OCI-LY7 (cell line): Measurements from ENCODE around the gene KRTAP5-7. TPM values are rescaled to one million over a fixed set of nuclear protein-coding genes. Genes with fewer than 3 reads are reported as not detected.

Source experiments
- BruUV-seq: library from RNA; stranded (reverse); fragments of 400-500 nt; replicated peaks from 2 replicates; lab custom pipeline; 2021; lab: Mats Ljungman, UMichigan
- CTCF ChIA-PET: fragments of 300-600 bp; sonication (Branson Sonifier 250); formaldehyde crosslinking; loops from one replicate; lab custom pipeline; 2022; ENCODE audit warnings: antibody characterized with exemption; ENCODE audit not compliant: unreplicated experiment; lab: Charles Lee
- POLR2A ChIA-PET: fragments of 300-600 bp; sonication (Branson Sonifier 250); formaldehyde crosslinking; loops from one replicate; lab custom pipeline; 2022; ENCODE audit warnings: antibody characterized with exemption; lab: Charles Lee
- DNase-seq: peaks from one replicate; pipeline ENCODE4 v3.0.0-alpha.2; 2015; ENCODE audit warnings: low spot score
- H2AFZ ChIP-seq: fragments of 200-600 bp; sonication (generic), shearing (Covaris generic); 2 replicates; pipeline ENCODE4 v1.6.1; 2014; ENCODE audit warnings: mild to moderate bottlenecking, antibody characterized with exemption, low read length, moderate library complexity
- H3K27ac ChIP-seq: fragments of 200-600 bp; sonication (generic); 2 replicates; pipeline ENCODE4 v1.5.1; 2014; ENCODE audit warnings: mixed run types, low read depth, mild to moderate bottlenecking, moderate library complexity, low read length, inconsistent platforms; ENCODE audit not compliant: poor library complexity, severe bottlenecking
- H3K36me3 ChIP-seq: fragments of 200-600 bp; sonication (generic); 2 replicates; pipeline ENCODE4 v1.6.1; 2014; ENCODE audit warnings: mild to moderate bottlenecking, antibody characterized with exemption, low read length, moderate library complexity, mixed read lengths; ENCODE audit not compliant: insufficient read depth
- H3K4me1 ChIP-seq: fragments of 200-600 bp; sonication (generic); 2 replicates; pipeline ENCODE4 v1.5.1; 2014; ENCODE audit warnings: mild to moderate bottlenecking, low read length; ENCODE audit not compliant: insufficient read depth, poor library complexity, severe bottlenecking
- H3K4me2 ChIP-seq: fragments of 200-600 bp; sonication (generic); 2 replicates; pipeline ENCODE4 v1.6.1; 2014; ENCODE audit warnings: mild to moderate bottlenecking, low read length
- H3K4me3 ChIP-seq: fragments of 200-600 bp; sonication (generic); 2 replicates; pipeline ENCODE4 v1.5.1; 2014; ENCODE audit warnings: mild to moderate bottlenecking, low read depth, low read length; ENCODE audit not compliant: poor library complexity, severe bottlenecking
- H3K79me2 ChIP-seq: fragments of 200-600 bp; sonication (generic); 2 replicates; pipeline ENCODE4 v1.6.1; 2016; ENCODE audit warnings: low read depth, mild to moderate bottlenecking, low read length, moderate library complexity, mixed read lengths; ENCODE audit not compliant: insufficient read depth
- H3K9me2 ChIP-seq: fragments of 200-600 bp; sonication (generic); 2 replicates; pipeline ENCODE4 v1.6.1; 2016; ENCODE audit warnings: mild to moderate bottlenecking, low read length, mixed read lengths; ENCODE audit not compliant: insufficient read depth
- H3K9me3 ChIP-seq: fragments of 200-600 bp; sonication (generic); 2 replicates; pipeline ENCODE4 v1.6.1; 2014; ENCODE audit warnings: mild to moderate bottlenecking, mixed run types, low read length, mixed read lengths
- H4K20me1 ChIP-seq: fragments of 200-600 bp; sonication (generic); 2 replicates; pipeline ENCODE4 v1.6.1; 2014; ENCODE audit warnings: mild to moderate bottlenecking, antibody characterized with exemption, low read length, moderate library complexity, mixed read lengths; ENCODE audit not compliant: insufficient read depth
- EZH2phosphoT487 ChIP-seq: fragments of 200-600 bp; sonication (generic); IDR thresholded peaks from 2 replicates; pipeline ENCODE4 v1.6.1; 2018; ENCODE audit warnings: low read depth, borderline replicate concordance, mild to moderate bottlenecking, mixed run types, antibody characterized with exemption, low read length, moderate library complexity, mixed read lengths
- intact Hi-C: fragments of 100-400 bp; cut with micrococcal nuclease; formaldehyde crosslinking; loops from one replicate; pipeline ENCODE4 v1.10.0; 2022; ENCODE audit not compliant: unreplicated experiment
- total RNA-seq, 2 experiments: library from RNA; depleted of rRNA in 1 of 2; stranded (reverse); fragments of >200 nt in 1 of 2; shearing (Covaris generic) in 1 of 2; gene quantifications; 2 replicates each; pipeline ENCODE4 v1.2.3, GENCODE V29; 2014 to 2022
- TF ChIP-seq, protein P1 (sequence below): fragments of 200-600 bp; sonication (generic); conservative IDR thresholded peaks from 2 replicates; pipeline ENCODE4 v1.5.1; 2014; ENCODE audit warnings: mild to moderate bottlenecking, antibody characterized with exemption, low read length, moderate library complexity, mixed read lengths

Gene KRTAP5-7
- total RNA-seq, 2 experiments from 2014 or later: not detected

DNA sequence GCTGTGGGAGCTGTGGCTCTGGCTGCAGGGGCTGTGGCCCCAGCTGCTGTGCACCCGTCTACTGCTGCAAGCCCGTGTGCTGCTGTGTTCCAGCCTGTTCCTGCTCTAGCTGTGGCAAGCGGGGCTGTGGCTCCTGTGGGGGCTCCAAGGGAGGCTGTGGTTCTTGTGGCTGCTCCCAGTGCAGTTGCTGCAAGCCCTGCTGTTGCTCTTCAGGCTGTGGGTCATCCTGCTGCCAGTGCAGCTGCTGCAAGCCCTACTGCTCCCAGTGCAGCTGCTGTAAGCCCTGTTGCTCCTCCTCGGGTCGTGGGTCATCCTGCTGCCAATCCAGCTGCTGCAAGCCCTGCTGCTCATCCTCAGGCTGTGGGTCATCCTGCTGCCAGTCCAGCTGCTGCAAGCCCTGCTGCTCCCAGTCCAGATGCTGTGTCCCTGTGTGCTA is 21.7 kb downstream of the KRTAP5-7 start:
- Histone ChIP-seq H3K4me2 (no peak overlapping the region), H2AFZ (no peak overlapping the region), H3K36me3 (no peaks in the 10 kb centered on the region), H4K20me1 (no peaks in the 10 kb centered on the region), H3K9me3 (no peaks in the 10 kb centered on the region), H3K27ac (no peak overlapping the region), H3K79me2 (no peaks in the 10 kb centered on the region), H3K4me1 (no peaks in the 10 kb centered on the region), H3K4me3 (no peak overlapping the region), H3K9me2 (no peaks in the 10 kb centered on the region)
- POLR2A ChIA-PET: no interaction called here
- no TSS peak for BruUV-seq
- DNase-seq: no peak
- TF ChIP-seq, protein P1, sequence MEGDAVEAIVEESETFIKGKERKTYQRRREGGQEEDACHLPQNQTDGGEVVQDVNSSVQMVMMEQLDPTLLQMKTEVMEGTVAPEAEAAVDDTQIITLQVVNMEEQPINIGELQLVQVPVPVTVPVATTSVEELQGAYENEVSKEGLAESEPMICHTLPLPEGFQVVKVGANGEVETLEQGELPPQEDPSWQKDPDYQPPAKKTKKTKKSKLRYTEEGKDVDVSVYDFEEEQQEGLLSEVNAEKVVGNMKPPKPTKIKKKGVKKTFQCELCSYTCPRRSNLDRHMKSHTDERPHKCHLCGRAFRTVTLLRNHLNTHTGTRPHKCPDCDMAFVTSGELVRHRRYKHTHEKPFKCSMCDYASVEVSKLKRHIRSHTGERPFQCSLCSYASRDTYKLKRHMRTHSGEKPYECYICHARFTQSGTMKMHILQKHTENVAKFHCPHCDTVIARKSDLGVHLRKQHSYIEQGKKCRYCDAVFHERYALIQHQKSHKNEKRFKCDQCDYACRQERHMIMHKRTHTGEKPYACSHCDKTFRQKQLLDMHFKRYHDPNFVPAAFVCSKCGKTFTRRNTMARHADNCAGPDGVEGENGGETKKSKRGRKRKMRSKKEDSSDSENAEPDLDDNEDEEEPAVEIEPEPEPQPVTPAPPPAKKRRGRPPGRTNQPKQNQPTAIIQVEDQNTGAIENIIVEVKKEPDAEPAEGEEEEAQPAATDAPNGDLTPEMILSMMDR: no peak
- TF ChIP-seq EZH2phosphoT487: no peak
- intact Hi-C loops: no loop called here
- CTCF ChIA-PET: no interaction called here

DNA sequence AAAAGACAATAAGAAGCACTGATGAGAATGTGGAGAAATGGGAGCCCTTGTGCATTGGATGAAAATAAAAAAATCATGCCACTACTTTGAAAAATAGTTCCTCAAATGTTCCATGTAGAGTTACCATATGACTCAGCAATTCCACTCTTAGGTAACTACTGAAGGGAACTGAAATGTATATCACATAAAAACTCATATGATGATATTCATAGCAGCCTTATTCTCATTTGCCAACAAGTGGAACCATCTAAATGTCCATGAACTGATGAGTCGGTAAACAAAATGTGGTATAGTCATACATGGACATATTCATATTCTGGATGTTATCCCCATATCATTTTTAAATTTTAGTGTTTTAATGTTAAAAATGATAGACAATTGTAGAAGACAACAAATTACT is 24.6 kb downstream of the KRTAP5-7 start:
- BruUV-seq: no TSS peak
- H3K4me1 ChIP-seq: no peaks in the 10 kb centered on the region
- no peak overlapping the region for H3K27ac ChIP-seq
- intact Hi-C loops: no loop called here
- no peak for TF ChIP-seq EZH2phosphoT487
- TF ChIP-seq, protein P1: no peak
- no peaks in the 10 kb centered on the region for H4K20me1 ChIP-seq
- H3K36me3 ChIP-seq: no peaks in the 10 kb centered on the region
- no peak overlapping the region for H3K4me3 ChIP-seq
- no peaks in the 10 kb centered on the region for H3K9me3 ChIP-seq
- ChIA-PET CTCF (no interaction called here), POLR2A (no interaction called here)
- no peak overlapping the region for H2AFZ ChIP-seq
- no peak for DNase-seq
- H3K79me2 ChIP-seq: no peaks in the 10 kb centered on the region
- H3K9me2 ChIP-seq: no peaks in the 10 kb centered on the region
- no peak overlapping the region for H3K4me2 ChIP-seq

DNA sequence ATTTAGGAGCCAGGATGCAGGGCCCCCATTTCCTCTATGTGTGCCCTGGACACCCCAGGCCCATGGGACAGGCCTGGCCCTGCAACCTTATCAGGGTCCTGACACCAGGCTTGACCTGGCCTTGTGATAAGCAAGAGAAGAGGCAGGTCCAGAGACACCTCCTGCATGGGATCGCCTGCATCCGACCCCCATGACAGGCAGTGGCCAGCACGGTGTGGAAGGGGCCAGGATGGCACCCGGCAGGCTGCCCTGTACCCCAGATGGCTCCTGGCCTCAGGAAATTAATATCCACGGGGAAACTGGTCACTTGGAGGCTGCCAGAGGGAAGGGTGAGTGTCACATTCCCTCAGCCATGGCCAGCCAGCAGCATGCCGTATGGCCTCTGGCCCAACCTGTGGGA is 27.9 kb downstream of the KRTAP5-7 start:
- Histone ChIP-seq H3K36me3 (no peaks in the 10 kb centered on the region), H3K9me2 (no peaks in the 10 kb centered on the region), H3K4me3 (no peak overlapping the region), H3K9me3 (no peaks in the 10 kb centered on the region), H2AFZ (no peak overlapping the region), H4K20me1 (no peaks in the 10 kb centered on the region), H3K4me2 (no peak overlapping the region), H3K79me2 (no peaks in the 10 kb centered on the region), H3K27ac (no peak overlapping the region), H3K4me1 (no peaks in the 10 kb centered on the region)
- DNase-seq: no peak
- intact Hi-C loops: no loop called here
- ChIA-PET POLR2A (no interaction called here), CTCF (no interaction called here)
- no TSS peak for BruUV-seq
- TF ChIP-seq, protein P1: no peak
- TF ChIP-seq EZH2phosphoT487: no peak
